ENCODE results near the gene KPNA3. TPM values are rescaled to one million over a fixed set of nuclear protein-coding genes. Genes with fewer than 3 reads are reported as not detected.

The KPNA3 gene
- total and polyA plus RNA-seq, 7 donors: 32.3 to 157 (median 127) TPM

DNA sequence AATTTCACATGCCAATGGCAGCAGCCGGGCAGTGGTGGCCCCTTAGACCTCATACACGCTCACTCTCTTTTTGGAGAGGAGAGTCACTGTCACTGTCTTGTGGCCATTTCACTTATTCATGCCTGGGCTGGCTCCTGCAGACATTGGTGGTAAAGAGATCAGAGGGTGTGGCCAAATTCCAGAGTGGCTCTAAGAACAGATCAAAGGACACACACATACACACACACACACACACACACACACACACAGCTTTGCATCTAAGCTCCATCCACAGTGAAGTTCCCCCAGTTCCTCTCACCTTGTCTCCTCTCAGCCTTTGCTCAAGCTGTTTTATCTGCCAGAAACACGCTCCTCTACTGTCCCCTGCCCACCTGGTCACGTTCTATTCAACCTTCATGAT, 46.5 kb upstream of the KPNA3 start:
- DNase-seq (no peak), ATAC-seq (no peak)
- WGBS, 3 donors: 89 to 95% (median 93%) methylated on average over 4 of the region's 4 CpGs
- intact Hi-C loops (cut with DNase I): no loop called here
- Histone ChIP-seq H3K9me3 (no peaks in the 10 kb centered on the region), H3K27me3 (ENCODE audit: insufficient read depth in 3 of 3, low read length in 2 of 3) (no peaks in the 10 kb centered on the region), H3K4me1 (no peaks in the 10 kb centered on the region), H3K36me3 (ENCODE audit: insufficient read depth in 1 of 2, low read depth in 1 of 2) (no peaks in the 10 kb centered on the region), H3K27ac (no peak overlapping the region), H3K4me3 (no peak overlapping the region)
- TF ChIP-seq, protein P1, sequence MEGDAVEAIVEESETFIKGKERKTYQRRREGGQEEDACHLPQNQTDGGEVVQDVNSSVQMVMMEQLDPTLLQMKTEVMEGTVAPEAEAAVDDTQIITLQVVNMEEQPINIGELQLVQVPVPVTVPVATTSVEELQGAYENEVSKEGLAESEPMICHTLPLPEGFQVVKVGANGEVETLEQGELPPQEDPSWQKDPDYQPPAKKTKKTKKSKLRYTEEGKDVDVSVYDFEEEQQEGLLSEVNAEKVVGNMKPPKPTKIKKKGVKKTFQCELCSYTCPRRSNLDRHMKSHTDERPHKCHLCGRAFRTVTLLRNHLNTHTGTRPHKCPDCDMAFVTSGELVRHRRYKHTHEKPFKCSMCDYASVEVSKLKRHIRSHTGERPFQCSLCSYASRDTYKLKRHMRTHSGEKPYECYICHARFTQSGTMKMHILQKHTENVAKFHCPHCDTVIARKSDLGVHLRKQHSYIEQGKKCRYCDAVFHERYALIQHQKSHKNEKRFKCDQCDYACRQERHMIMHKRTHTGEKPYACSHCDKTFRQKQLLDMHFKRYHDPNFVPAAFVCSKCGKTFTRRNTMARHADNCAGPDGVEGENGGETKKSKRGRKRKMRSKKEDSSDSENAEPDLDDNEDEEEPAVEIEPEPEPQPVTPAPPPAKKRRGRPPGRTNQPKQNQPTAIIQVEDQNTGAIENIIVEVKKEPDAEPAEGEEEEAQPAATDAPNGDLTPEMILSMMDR (IDR thresholded peaks at IDR 0.05): no peak

DNA sequence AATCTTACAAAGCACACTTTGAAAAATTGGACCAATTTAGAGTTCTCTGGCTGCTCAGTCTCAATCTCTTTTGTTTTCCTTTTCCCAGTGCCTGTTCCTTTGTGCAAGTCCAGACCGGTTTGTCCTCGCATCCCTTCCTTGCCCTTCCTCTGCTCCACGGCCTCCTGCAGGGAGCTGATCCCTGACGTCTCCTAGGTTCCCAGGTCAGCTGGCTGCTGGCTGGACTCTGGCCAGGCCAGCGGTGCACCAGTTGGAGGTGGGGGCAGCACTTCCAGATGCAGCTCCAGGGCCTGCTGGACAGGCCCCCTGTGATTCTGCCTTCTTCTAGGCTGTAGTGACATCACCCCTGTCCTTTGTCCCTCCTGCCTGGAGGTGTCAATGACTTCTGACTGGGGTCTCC, 44.0 kb upstream of the KPNA3 start:
- ATAC-seq (no peak), DNase-seq (no peak)
- TF ChIP-seq, protein P1 (IDR thresholded peaks at IDR 0.05): no peak
- WGBS, 3 donors: 42 to 48% (median 44%) methylated on average over 5 of the region's 5 CpGs
- Histone ChIP-seq H3K9me3 (no peaks in the 10 kb centered on the region), H3K4me3 (no peak overlapping the region), H3K27me3 (ENCODE audit: insufficient read depth in 3 of 3, low read length in 2 of 3) (no peaks in the 10 kb centered on the region), H3K4me1 (no peaks in the 10 kb centered on the region), H3K36me3 (ENCODE audit: insufficient read depth in 1 of 2, low read depth in 1 of 2) (no peaks in the 10 kb centered on the region), H3K27ac (no peak overlapping the region)
- intact Hi-C loops (cut with DNase I): no loop called here

DNA sequence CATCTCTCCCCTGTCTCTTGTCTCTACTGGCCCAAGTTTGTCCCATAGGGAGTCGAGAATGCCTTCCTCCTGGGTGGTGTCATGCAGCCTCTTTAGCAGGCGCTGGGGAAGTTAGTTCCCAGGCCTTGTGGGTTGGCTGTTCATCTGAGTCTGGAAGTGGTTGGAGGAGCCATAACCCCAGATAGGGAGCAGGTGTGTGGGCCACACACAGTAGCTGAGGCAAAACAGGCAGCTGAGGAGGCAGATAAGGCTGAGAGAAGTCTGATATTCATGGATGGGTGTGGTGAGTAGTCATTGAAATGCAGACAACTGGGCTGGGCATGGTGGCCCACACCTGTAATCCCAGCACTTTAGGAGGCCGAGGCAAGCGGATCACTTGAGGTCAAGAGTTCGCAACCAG, 40.9 kb upstream of the KPNA3 start:
- H3K4me3 ChIP-seq: no peak overlapping the region
- DNase-seq (no peak), ATAC-seq (no peak)
- H3K27ac ChIP-seq: no peak overlapping the region
- no peaks in the 10 kb centered on the region for H3K36me3 ChIP-seq (ENCODE audit: insufficient read depth in 1 of 2, low read depth in 1 of 2)
- intact Hi-C loops (cut with DNase I): no loop called here
- no peaks in the 10 kb centered on the region for H3K27me3 ChIP-seq (ENCODE audit: insufficient read depth in 3 of 3, low read length in 2 of 3)
- no peaks in the 10 kb centered on the region for H3K4me1 ChIP-seq
- TF ChIP-seq, protein P1 (IDR thresholded peaks at IDR 0.05): no peak
- WGBS, 3 donors: 81 to 91% (median 83%) methylated on average over 5 of the region's 5 CpGs
- peaks cover 5% of the 10 kb centered on the region for H3K9me3 ChIP-seq

DNA sequence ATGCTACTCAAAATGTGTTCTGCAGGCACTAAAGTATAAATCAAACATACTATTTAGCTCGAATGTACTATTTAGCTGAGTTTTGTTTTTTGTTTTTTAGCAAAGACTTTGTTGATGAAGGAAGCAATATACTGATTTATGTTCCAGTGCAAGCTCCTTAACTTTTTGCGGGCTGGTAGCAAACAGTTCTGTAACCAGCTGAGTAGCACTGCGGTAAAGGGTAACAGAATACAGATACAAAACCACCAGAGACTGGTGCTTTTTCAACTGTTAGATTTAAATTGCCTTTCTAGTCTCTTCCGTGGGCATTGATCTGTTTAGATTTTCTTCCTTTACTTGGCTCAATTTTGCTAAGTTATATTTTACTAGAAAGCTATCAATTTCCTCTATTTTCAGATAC, 39.0 kb upstream of the KPNA3 start:
- no peaks in the 10 kb centered on the region for H3K27me3 ChIP-seq (ENCODE audit: insufficient read depth in 3 of 3, low read length in 2 of 3)
- DNase-seq (no peak), ATAC-seq (no peak)
- intact Hi-C loops (cut with DNase I): no loop called here
- no peaks in the 10 kb centered on the region for H3K4me1 ChIP-seq
- H3K36me3 ChIP-seq (ENCODE audit: insufficient read depth in 1 of 2, low read depth in 1 of 2): no peaks in the 10 kb centered on the region
- no peak overlapping the region for H3K27ac ChIP-seq
- peaks cover 5% of the 10 kb centered on the region for H3K9me3 ChIP-seq
- TF ChIP-seq, protein P1 (IDR thresholded peaks at IDR 0.05): no peak
- H3K4me3 ChIP-seq: no peak overlapping the region
- 28 to 51% (median 40%) methylated on average over 4 of the region's 4 CpGs for WGBS, 3 donors

DNA sequence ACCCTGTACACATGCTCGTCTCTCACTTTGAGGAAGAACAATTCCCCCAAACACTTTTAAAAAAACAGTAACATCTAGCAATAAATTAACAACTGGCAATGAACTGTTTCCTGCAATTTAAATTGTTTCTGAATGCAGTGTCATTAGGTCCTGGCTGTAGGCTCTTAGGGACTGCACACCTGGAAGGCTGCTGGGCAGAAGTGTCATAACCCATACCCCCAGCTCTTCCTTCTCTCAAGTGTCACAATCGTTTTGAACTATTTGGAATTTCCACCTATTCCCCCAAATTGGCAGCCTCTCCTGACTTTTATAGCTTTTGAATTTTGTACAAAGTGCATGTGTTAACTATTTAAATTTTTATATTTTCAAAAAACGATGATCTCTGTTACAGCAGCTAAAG, 38.2 kb upstream of the KPNA3 start:
- H3K27me3 ChIP-seq (ENCODE audit: insufficient read depth in 3 of 3, low read length in 2 of 3): no peaks in the 10 kb centered on the region
- whole genome bisulfite sequencing, 3 donors: 36 to 45% (median 40%) methylated on average over 3 of the region's 3 CpGs
- intact Hi-C loops (cut with DNase I): no loop called here
- ATAC-seq (no peak), DNase-seq (no peak)
- TF ChIP-seq, protein P1 (IDR thresholded peaks at IDR 0.05): no peak
- H3K27ac ChIP-seq: no peak overlapping the region
- H3K9me3 ChIP-seq: peaks cover 5% of the 10 kb centered on the region
- no peak overlapping the region for H3K4me3 ChIP-seq
- H3K36me3 ChIP-seq (ENCODE audit: insufficient read depth in 1 of 2, low read depth in 1 of 2): no peaks in the 10 kb centered on the region
- no peaks in the 10 kb centered on the region for H3K4me1 ChIP-seq
